ENCODE results near the gene RNF181. TPM values are rescaled to one million over a fixed set of nuclear protein-coding genes. Genes with fewer than 3 reads are reported as not detected.
A peak's percentile ranks its signal among the peaks of the same experiment; 100 is the strongest.

Gene RNF181
- total RNA-seq, 4 donors from 2014 or later: 86.9 to 202 (median 168) TPM

- intact Hi-C loops (cut with DNase I): loop anchor here (2.0 to 5.0 kb wide), 2 partner anchors 131 to 200 kb away; partner anchors contain the start of genes ELMOD3 and RETSAT
- Histone ChIP-seq H3K36me3 (peaks cover 28 to 31% of the 10 kb centered on the region in 2 donors), H3K9me3 (no peaks in the 10 kb centered on the region), H3K27ac (peak overlapping the region in 2 of 3 donors; percentile 8 to 29), H3K4me1 (peaks cover 3 to 4% of the 10 kb centered on the region in 2 donors), H3K27me3 (no peaks in the 10 kb centered on the region), H3K4me3 (replicated peaks in 1 of 3) (no peak overlapping the region)
- WGBS, 2 donors: 63 to 65% methylated on average over 9 of the region's 9 CpGs
- peak; percentile 87 to 92 for DNase-seq
- no peak for TF ChIP-seq POLR2A (IDR thresholded peaks at IDR 0.05)
- peak; percentile 74 to 98 (median 92) for TF ChIP-seq CTCF (IDR thresholded peaks at IDR 0.05)
These were observed 43.6 kb upstream of the RNF181 start for GRCh38 chr2:85551698-85552678.

GRCh38 chr2:85553184-85553583, 42.4 kb upstream of the RNF181 start:
- WGBS, 2 donors: 76 to 85% methylated on average over 6 of the region's 6 CpGs
- intact Hi-C loops (cut with DNase I): loop anchor here (5.0 kb wide), 1 partner anchor 201 kb away; the partner anchor contains the start of genes ELMOD3 and RETSAT
- peaks cover 3 to 4% of the 10 kb centered on the region in 2 donors for H3K4me1 ChIP-seq
- TF ChIP-seq POLR2A (IDR thresholded peaks at IDR 0.05): no peak
- no peak for TF ChIP-seq CTCF (IDR thresholded peaks at IDR 0.05)
- no peak for DNase-seq
- peaks cover 28 to 31% of the 10 kb centered on the region in 2 donors for H3K36me3 ChIP-seq
- H3K4me3 ChIP-seq (replicated peaks in 1 of 3): no peak overlapping the region
- no peak overlapping the region for H3K27ac ChIP-seq
- no peaks in the 10 kb centered on the region for H3K9me3 ChIP-seq
- no peaks in the 10 kb centered on the region for H3K27me3 ChIP-seq

- no peak for DNase-seq
- H3K4me3 ChIP-seq (replicated peaks in 1 of 3): no peak overlapping the region
- no peak overlapping the region for H3K27ac ChIP-seq
- H3K36me3 ChIP-seq: peaks cover 24 to 27% of the 10 kb centered on the region in 2 donors
- TF ChIP-seq CTCF (IDR thresholded peaks at IDR 0.05): no peak
- peaks cover 3 to 7% of the 10 kb centered on the region in 2 donors for H3K4me1 ChIP-seq
- intact Hi-C loops (cut with DNase I): loop anchor here (5.0 kb wide), 1 partner anchor 203 kb away; the partner anchor contains the start of genes ELMOD3 and RETSAT
- H3K9me3 ChIP-seq: no peaks in the 10 kb centered on the region
- no peaks in the 10 kb centered on the region for H3K27me3 ChIP-seq
- 94 to 96% methylated on average over 3 of the region's 3 CpGs for WGBS, 2 donors
These were observed 40.4 kb upstream of the RNF181 start for GRCh38 chr2:85554980-85555612.

GRCh38 chr2:85557130-85557529, 38.4 kb upstream of the RNF181 start:
- Histone ChIP-seq H3K27ac (no peak overlapping the region), H3K4me3 (replicated peaks in 1 of 3) (no peak overlapping the region), H3K4me1 (peaks cover 3 to 14% of the 10 kb centered on the region in 2 donors), H3K9me3 (no peaks in the 10 kb centered on the region), H3K27me3 (no peaks in the 10 kb centered on the region), H3K36me3 (peaks cover 10 to 16% of the 10 kb centered on the region in 2 donors)
- 91 to 93% methylated on average over 5 of the region's 5 CpGs for WGBS, 2 donors
- DNase-seq: no peak
- intact Hi-C loops (cut with DNase I): no loop called here
- TF ChIP-seq CTCF (IDR thresholded peaks at IDR 0.05) (no peak), POLR2A (IDR thresholded peaks at IDR 0.05) (no peak)
